MCF 10A (cell line): ENCODE data around the gene ICAM2. TPM values are rescaled to one million over a fixed set of nuclear protein-coding genes. Genes with fewer than 3 reads are reported as not detected.

Experiments used
- BruUV-seq: library from RNA; stranded (reverse); fragments of 400-500 nt; replicated peaks from 2 replicates; lab custom pipeline; 2021; lab: Mats Ljungman, UMichigan
- CTCF ChIA-PET: fragments of 300-600 bp; sonication (Branson Sonifier 250); formaldehyde crosslinking; extraction: SDS; loops from one replicate; lab custom pipeline; 2021; ENCODE audit warnings: antibody characterized with exemption, inconsistent platforms; lab: Yijun Ruan, JAX
- POLR2A ChIA-PET: fragments of 300-600, 350-650 bp; sonication (Branson Sonifier 250); formaldehyde crosslinking; extraction: SDS; loops from one replicate; lab custom pipeline; 2020; ENCODE audit warnings: antibody characterized with exemption, inconsistent platforms; lab: Yijun Ruan, JAX
- DNase-seq: peaks from one replicate; pipeline ENCODE4 v3.0.0-alpha.2; 2018; ENCODE audit not compliant: unreplicated experiment
- H3K27ac Mint-ChIP-seq: one replicate; pipeline ENCODE4 v1.8.0; 2022; ENCODE audit warnings: mild to moderate bottlenecking, low read depth, mixed read lengths; ENCODE audit not compliant: unreplicated experiment
- H3K27me3 Mint-ChIP-seq: one replicate; pipeline ENCODE4 v1.8.0; 2022; ENCODE audit warnings: mixed read lengths; ENCODE audit not compliant: insufficient read depth, unreplicated experiment
- H3K36me3 Mint-ChIP-seq: one replicate; pipeline ENCODE4 v1.8.0; 2022; ENCODE audit warnings: mild to moderate bottlenecking, moderate library complexity, mixed read lengths; ENCODE audit not compliant: insufficient read depth, unreplicated experiment
- H3K4me1 Mint-ChIP-seq: one replicate; pipeline ENCODE4 v1.8.0; 2022; ENCODE audit warnings: mixed read lengths; ENCODE audit not compliant: insufficient read depth, unreplicated experiment
- H3K4me3 Mint-ChIP-seq: one replicate; pipeline ENCODE4 v1.8.0; 2022; ENCODE audit warnings: mild to moderate bottlenecking, moderate library complexity, mixed read lengths; ENCODE audit not compliant: unreplicated experiment
- H3K9me3 Mint-ChIP-seq: one replicate; pipeline ENCODE4 v1.8.0; 2022; ENCODE audit warnings: mixed read lengths; ENCODE audit not compliant: unreplicated experiment
- CTCF ChIP-seq: fragments of 200-600 bp; IDR thresholded peaks from one replicate; pipeline ENCODE4 v1.8.0; 2022; ENCODE audit warnings: antibody characterized with exemption, mild to moderate bottlenecking; ENCODE audit not compliant: unreplicated experiment
- intact Hi-C: fragments of 100-400 bp; cut with micrococcal nuclease; formaldehyde crosslinking; loops from 2 replicates; pipeline ENCODE4 v1.14.1; 2022
- total RNA-seq: library from RNA; stranded (reverse); gene quantifications from 2 replicates; pipeline ENCODE4 v1.2.3, GENCODE V29; 2022

The ICAM2 gene
- total RNA-seq, 1 experiment from 2014 or later, result not detected

DNA sequence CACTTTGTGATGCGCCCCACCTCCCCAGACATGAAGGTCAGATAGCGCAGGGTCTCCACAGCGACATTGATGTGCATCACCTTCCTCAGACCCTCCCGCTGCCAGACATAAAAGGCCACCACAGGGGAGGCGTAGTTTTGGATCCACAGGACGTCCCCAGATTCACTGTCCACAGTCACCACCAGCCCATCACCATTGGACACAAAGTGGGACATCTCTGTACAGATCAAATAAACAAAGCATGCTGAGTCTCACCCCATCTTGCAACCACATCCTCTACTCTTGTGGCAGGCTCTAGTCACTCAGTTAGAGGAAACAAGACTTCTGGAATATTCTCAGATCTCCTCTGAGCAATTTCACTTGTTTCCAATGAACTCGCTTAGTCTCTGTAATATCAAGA is 46.3 kb upstream of the ICAM2 start:
- intact Hi-C loops, result no loop called here
- H3K4me1 Mint-ChIP-seq, result no peaks in the 10 kb centered on the region
- peaks cover 84% of the 10 kb centered on the region for H3K36me3 Mint-ChIP-seq
- CTCF ChIA-PET, result interaction anchor here (3.3 to 3.6 kb wide), 2 partner anchors 38 to 67 kb away, joined by 12 read pairs; no protein-coding TSS in a partner anchor
- peaks cover 8% of the 10 kb centered on the region for H3K9me3 Mint-ChIP-seq
- no peaks in the 10 kb centered on the region for H3K27me3 Mint-ChIP-seq
- TF ChIP-seq CTCF, result no peak
- POLR2A ChIA-PET, result no interaction called here
- H3K4me3 Mint-ChIP-seq, result no peak overlapping the region
- no peak for DNase-seq
- BruUV-seq, result no TSS peak
- H3K27ac Mint-ChIP-seq, result no peak overlapping the region

GRCh38 chr17:64065161-64065560 is 44.7 kb upstream of the ICAM2 start:
- no peaks in the 10 kb centered on the region for H3K4me1 Mint-ChIP-seq
- no peaks in the 10 kb centered on the region for H3K9me3 Mint-ChIP-seq
- no TSS peak for BruUV-seq
- DNase-seq, result no peak
- H3K27ac Mint-ChIP-seq, result no peak overlapping the region
- intact Hi-C loops, result no loop called here
- peaks cover 78% of the 10 kb centered on the region for H3K36me3 Mint-ChIP-seq
- no peak overlapping the region for H3K4me3 Mint-ChIP-seq
- ChIA-PET POLR2A (no interaction called here), CTCF (interaction anchor here (0.7 to 3.7 kb wide), 4 partner anchors 37 to 307 kb away, joined by 3 to 32 read pairs (median 9); no protein-coding TSS in a partner anchor)
- H3K27me3 Mint-ChIP-seq, result no peaks in the 10 kb centered on the region
- TF ChIP-seq CTCF, result no peak

DNA sequence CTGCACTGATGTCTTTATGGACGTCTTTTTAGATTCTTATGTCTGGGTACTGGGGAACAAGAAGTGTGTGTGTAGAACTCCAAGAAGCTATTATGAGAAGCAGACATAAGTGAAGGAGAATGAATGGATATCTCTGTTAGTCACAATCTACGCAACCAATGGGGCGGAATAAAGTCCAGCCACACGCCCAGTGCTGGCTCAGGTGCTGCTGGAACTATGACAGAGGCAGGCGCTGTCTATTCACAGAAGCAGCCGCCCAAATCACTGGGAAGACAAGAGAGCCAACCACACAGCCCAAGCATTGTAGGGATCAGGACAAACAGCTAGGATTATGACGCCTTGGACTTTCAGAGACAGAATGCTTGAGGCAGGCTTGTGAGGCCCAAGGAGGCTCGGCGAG is 43.9 kb upstream of the ICAM2 start:
- intact Hi-C loops, result no loop called here

GRCh38 chr17:64063766-64064224 is 43.4 kb upstream of the ICAM2 start:
- Mint-ChIP-seq H3K4me1 (no peaks in the 10 kb centered on the region), H3K4me3 (no peak overlapping the region), H3K9me3 (no peaks in the 10 kb centered on the region), H3K36me3 (peaks cover 78% of the 10 kb centered on the region), H3K27ac (no peak overlapping the region), H3K27me3 (no peaks in the 10 kb centered on the region)
- ChIA-PET POLR2A (interaction anchor here (0.8 to 1.1 kb wide), 3 partner anchors 11 to 70 kb away, joined by 3 read pairs; no protein-coding TSS in a partner anchor), CTCF (interaction anchor here (0.6 to 3.7 kb wide), 13 partner anchors 10 to 640 kb away, joined by 3 to 32 read pairs (median 4); partner anchors contain the start of gene ERN1)
- peak; percentile 19 for TF ChIP-seq CTCF
- peak; percentile 46 for DNase-seq
- BruUV-seq, result no TSS peak
- intact Hi-C loops, result loop anchor here (2.0 kb wide), 1 partner anchor 69 kb away; no protein-coding TSS in a partner anchor

More for the DNA sequence above, 43.9 kb upstream of the ICAM2 start:
- ChIA-PET CTCF (interaction anchor here (0.5 to 3.7 kb wide), 12 partner anchors 11 to 640 kb away, joined by 3 to 32 read pairs (median 4); partner anchors contain the start of gene ERN1), POLR2A (interaction anchor here (0.8 to 1.1 kb wide), 3 partner anchors 10 to 69 kb away, joined by 3 read pairs; no protein-coding TSS in a partner anchor)
- DNase-seq, result no peak
- no peak for TF ChIP-seq CTCF
- Mint-ChIP-seq H3K27ac (no peak overlapping the region), H3K9me3 (no peaks in the 10 kb centered on the region), H3K4me3 (no peak overlapping the region), H3K27me3 (no peaks in the 10 kb centered on the region), H3K36me3 (peaks cover 78% of the 10 kb centered on the region), H3K4me1 (no peaks in the 10 kb centered on the region)
- no TSS peak for BruUV-seq
